PFSK-1 (cell line): ENCODE measurements around the gene ACOT7.

Experiments used
- FOXP2 ChIP-seq: optimal IDR thresholded peaks from 2 replicates; pipeline ENCODE3; 2011; ENCODE audit warnings: borderline replicate concordance, control low read depth, inconsistent platforms; ENCODE audit not compliant: insufficient read depth; ENCODE audit errors: extremely low read length, extremely low read depth
- POLR2AphosphoS5 ChIP-seq: IDR thresholded peaks from 2 replicates; pipeline ENCODE4 v1.6.1; 2012; ENCODE audit warnings: low read depth, mild to moderate bottlenecking, control low read depth, low read length, moderate library complexity
- REST ChIP-seq, 2 experiments: IDR thresholded peaks; 2 replicates each; pipeline versions ENCODE4 v1.6.1 to v1.8.0; 2011 to 2012; ENCODE audit warnings: low read depth in 2 of 2, low read length in 2 of 2, control low read depth in 1 of 2, inconsistent platforms in 1 of 2, mild to moderate bottlenecking in 1 of 2, moderate library complexity in 1 of 2; ENCODE audit not compliant: insufficient read depth in 1 of 2
- SIN3A ChIP-seq: IDR thresholded peaks from 2 replicates; pipeline ENCODE4 v1.6.1; 2012; ENCODE audit warnings: mild to moderate bottlenecking, low read length, moderate library complexity, borderline replicate concordance; ENCODE audit not compliant: insufficient read depth
- TAF1 ChIP-seq: IDR thresholded peaks from 2 replicates; pipeline ENCODE4 v1.6.1; 2012; ENCODE audit warnings: low read length, control low read depth, borderline replicate concordance; ENCODE audit not compliant: insufficient read depth

GRCh38 chr1:6248161-6248776, 145.3 kb downstream of the ACOT7 start:
- TF ChIP-seq POLR2AphosphoS5 (no peak), TAF1 (no peak), FOXP2 (no peak), SIN3A (no peak), REST (IDR thresholded peaks at IDR 0.05; ENCODE audit: insufficient read depth in 1 of 2, low read depth in 2 of 2, low read length in 2 of 2) (no peak)
